HG03432 (cell line): ENCODE measurements around the gene FAM13B.
"Not testable (repeated sequence)": the region's sequence is repeated elsewhere in the genome, so short reads cannot be mapped to it uniquely, and the experiment has no call there.

Source experiments
- ATAC-seq: cut with Tn5 transposase; IDR thresholded peaks from one replicate; pipeline ENCODE4 v1.9.1; 2021; ENCODE audit warnings: mild to moderate bottlenecking, moderate library complexity; ENCODE audit not compliant: unreplicated experiment

Gene FAM13B

DNA sequence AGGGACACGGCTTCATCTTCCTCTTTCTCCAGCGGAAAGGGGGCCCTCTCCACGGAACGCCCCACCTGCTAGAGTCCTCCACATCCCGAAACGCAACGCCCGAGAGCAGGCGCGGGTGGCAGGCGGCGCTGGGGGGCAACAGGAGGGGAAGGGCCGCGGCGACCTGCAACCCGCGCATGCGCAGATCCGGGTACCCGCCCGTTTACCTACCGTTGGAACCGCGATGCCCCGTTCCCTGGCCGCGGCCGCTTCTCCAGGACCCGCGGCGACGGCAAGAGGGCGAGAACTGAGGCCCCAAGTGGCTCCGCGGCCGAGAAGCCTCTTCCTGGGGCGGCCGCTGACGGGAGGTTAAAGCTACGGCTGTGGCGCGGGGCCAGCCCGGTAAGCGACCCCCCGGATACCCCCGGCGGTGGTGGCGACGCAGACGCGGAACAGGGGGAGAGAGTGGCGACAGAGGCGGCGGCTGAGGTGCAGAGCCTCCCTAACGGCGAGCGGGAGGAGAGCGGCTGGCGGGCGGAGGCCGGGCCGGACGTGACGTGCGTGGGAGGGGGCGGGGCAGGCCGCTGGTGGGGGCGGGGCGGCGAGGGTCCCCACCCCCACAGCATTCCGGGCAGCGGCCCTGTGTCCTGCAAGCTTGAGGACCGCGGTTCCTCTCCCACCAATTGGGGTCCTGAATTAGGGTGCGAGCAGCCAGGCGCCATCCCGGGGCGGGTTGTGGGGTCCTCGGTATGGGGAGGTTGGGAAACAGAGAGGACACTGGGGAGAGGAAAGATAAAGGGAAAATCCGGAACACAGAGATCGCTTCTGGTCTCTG lies at the start of gene FAM13B:
TSS of gene FAM13B (minus strand) at position 508 of the 814 bp plus-strand sequence. CDS start 13,968 bp downstream, outside the sequence.
- ATAC-seq: peak; percentile 67

DNA sequence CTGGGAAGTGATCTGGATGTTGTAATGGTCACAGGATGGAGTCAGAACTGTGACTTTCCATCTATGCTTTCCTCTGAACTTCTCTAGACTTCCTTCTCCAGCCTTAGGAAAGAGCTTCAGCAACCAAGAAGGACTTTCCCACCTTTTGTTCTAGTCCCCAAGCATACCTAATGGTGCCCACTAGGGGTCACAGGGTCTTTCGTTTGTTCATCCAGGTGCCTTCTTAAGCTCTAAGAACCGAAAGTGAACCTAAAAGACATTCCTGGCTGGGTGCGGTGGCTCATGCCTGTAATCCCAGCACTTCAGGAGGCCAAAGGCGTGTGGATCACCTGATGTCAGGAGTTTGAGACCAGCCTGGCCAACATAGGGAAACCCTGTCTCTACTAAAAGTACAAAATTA lies 49.2 kb upstream of the FAM13B start:
- no peak for ATAC-seq

DNA sequence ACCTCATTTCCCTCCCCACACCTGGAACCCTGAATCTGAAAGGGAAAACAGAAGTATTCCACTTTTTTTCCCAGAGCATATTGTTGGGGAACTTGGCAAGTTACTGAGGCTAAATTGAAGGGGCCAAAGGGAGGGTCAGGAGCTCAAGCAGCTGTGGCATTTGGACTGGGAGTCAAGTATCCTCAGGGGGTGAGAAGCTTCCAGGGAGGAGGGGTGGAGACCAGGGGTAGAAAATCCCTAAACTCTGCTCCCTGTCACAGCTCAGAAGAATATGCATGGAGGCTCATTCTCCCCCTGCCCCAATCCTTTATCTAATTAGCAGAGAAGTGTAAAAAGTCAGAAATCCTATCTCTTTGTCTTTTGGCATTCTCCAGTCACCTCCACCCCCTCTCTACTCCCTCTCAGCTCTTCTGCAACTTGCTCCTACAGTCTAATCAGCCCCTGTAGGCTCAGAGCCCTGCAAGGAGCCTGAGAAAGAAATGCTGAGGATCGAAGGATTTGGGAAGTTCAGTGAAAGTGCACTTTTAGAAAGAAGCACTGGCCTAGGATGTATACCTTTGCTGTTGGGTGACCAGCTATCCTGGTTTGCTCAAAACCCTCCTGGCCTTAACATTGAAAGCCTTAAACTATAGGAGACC lies 45.2 kb upstream of the FAM13B start:
- no peak for ATAC-seq

DNA sequence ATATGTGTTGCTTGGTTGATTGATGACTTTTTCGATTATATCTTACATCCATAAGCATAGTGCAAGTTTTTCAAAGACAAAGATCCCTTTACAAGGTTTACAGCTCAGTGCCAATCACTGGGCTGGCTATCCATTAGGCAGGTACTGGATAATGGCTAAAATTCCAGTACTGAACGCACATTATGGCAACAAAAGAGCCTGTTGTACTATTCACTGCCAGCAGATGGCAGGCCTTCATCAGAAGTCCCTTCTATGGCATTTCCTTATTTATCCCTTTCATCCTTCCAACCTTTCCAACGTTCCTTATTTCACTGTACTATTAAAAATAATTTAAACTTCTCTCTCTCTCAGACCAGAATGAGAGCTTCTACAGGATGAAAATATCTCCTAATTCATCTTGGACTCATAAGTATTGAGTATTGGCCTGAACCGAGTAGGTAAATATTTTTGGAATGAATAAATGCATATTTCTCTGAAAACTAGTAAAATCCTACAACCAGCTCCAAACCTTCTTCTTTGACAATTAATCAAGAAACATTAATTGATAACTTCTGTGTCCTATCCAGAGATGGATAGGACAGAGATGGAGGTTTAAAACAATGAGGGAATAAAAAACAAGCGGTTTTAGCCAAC lies 44.3 kb upstream of the FAM13B start:
- ATAC-seq: no peak

DNA sequence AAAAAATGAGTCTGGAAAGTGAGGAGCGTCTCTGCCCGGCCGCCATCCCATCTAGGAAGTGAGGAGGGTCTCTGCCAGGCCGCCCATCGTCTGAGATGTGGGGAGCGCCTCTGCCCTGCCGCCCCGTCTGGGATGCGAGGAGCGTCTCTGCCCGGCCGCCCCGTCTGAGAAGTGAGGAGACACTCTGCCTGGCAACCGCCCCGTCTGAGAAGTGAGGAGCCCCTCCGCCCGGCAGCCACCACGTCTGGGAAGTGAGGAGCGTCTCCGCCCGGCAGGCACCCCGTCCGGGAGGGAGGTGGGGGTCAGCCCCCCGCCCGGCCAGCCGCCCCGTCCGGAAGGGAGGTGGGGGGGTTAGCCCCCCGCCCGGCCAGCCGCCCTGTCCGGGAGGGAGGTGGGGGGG lies 37.1 kb upstream of the FAM13B start:
- not testable (repeated sequence) for ATAC-seq

DNA sequence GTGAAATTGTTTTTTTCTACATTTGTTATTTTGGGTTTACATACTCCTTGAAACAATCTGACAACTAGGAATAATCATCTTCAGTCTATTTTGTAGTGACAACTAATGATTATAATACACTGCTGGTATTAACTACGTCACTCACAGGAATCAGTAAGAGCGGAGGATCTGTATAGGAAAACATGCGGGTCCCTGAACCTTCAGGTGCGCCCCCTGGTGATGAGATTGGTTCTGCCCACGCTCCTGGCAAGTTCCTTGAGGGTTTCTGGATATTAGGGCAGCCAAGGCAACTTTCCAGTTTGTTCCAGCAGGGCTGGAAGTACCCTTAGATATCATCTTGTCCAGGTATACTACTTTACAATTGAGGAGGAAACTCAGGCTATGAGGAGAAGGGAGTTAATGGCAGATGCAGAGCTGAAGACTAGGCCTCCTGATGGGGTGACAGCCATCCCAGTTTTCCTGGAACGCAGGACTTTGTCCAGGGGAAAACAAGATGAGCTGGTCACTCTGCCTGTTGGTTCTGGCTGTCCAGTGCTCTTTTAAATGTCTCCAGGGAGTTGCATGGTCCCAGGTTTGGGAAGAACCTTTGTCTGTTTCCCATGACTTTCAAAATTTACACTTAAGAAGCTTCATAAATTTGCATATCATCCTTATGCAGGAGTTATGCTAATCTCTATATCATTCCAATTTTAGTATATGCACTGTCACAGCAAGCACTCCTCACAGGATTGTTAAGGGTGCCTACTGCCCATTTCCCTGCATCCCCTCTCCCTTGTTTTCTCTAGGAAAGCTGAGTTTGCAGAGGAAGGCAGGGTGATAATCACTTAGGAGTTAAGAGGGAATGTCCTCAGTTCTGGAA lies 36.1 kb upstream of the FAM13B start:
- no peak for ATAC-seq

DNA sequence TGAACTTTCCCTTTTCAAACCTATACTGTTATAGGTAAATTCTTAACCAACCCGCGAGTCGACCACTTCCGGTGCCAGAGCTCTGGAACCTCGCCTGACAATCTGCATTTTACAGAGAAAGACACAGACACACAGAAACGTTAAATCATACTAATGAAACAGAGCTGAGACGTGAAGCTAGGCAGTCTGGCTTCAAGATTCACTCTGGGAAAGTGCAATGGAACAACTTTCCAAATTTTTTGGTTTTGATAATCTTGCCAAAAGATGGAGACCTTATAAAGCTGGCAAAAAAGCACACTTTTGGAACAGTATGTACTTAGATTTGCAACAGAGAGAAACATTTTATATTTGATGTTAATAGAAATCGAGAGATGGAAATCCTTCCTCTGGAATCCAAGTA lies 35.1 kb upstream of the FAM13B start:
- no peak for ATAC-seq

DNA sequence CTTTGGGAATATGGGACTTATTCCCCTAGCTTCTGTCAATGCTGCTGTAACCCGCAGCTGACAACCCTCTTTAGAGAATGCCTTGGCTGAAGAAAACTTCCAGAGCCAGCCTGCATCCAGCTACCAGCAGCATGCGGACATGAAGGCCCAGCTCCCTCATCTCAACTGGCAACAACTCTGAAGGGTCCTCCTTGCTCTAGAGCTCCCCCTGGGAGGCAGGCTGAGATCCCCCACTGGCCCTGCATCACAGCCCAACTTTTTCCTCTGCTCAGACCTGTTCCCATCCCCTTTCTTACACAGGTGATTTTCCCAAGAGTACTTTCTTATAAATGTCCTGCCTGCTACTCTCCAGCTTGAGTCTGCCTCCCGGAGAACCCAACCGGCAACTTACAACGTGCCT lies 32.2 kb upstream of the FAM13B start:
- ATAC-seq: no peak

DNA sequence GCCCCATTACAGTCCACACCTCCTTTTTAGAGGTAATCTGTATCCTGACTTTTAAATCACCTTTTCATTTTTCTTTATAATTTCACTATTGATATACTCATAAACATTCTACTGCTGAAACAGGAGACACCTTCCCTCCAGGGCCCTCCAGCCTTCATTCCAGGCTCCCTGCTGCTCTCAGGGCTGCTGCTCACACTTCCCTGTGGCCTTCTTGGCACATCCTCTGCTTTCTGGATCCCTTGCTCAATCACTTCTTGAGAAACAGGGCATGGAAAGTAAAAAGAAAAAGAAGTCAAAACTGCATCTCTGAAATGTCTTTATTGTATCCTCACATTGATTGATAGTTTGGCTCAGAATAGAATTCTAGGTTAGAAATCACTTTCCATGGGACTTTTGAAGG lies 31.6 kb upstream of the FAM13B start:
- ATAC-seq: no peak

DNA sequence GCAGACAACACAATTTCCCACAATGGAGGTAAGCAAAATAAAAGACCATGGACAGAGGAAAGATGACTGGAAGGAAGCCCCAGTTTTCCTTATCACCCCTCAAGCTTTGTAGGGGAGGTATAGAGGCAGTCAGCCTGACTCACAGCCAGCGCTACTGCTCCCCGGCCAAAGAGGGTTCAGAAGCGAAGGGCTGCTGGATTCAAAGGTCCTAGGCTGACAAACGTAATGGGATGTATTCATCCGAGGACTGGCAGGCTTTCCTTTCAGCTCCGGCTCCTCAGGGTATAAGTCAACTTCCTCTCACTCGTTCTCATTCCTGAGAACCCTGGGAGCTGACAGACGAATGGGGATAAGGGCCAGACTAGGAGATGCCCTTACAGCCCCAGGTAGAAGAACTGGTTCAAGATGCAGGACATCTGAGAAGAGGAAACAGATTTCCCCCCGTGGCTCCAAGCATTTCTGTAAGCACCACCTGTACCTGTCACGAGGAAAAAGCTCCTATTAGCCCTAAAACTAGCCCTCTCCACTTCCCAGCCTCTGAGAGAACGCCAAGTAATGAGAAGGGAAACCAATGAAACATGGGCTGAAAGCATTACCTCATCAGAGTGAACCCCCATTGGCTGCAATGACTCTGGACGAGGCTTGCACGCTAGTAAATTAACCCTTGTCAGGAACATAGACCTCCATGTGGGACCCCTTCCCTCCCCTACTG lies 22.1 kb upstream of the FAM13B start:
- no peak for ATAC-seq

DNA sequence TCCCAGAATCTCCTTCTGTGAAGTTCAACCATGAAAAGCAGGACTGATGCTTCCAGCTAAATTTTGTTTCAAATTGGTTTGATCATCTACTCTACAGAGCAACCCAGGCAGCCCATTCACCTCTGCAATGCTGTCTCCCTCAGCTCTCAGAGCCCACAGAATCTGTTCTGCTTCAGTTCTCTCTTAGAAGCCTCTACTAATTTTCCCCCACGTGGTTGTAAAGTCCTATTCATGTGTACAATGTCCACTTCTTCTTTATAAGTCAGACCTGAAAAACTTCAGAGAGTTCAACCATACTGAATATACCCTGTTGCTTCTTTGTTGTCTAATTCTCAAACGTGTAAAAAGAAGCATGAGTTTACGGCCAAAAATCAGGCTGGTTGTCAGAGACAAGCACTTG lies 21.3 kb upstream of the FAM13B start:
- no peak for ATAC-seq

DNA sequence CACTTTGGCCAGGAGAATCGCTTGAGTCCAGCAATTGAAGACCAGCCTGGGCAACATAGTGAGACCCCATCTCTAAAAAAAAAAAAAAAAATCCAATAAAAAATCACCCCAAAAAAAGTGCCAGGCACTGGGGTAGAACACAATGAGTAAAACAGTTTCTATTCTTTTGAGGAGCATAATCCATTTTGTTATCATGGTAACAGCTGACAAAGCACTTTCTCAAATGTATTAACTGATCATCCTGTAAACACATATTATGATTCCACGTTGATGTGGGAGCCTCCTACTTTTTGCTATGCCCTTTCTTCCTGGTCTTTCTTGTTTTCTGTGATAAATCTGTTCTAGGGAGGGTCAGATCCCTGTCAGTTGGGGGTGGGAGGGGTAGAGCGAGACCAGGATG lies 20.7 kb upstream of the FAM13B start:
- ATAC-seq: no peak

DNA sequence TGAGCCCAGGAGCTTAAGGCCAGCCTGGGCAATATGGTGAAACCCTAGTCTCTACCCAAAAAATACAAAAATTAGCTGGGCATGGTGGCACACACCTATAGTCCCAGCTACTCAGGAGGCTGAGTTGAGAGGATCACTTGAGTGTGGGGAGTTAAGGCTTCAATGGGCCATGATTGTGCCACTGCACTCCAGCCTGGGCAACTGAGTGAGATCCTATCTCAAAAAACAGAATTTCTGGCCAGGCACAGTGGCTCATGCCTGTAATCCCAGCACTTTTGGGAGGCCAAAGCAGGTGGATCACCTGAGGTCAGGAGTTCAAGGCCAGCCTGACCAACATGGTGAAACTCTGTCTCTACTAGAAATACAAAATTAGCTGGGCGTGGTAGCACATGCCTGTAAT lies 19.8 kb upstream of the FAM13B start:
- not testable (repeated sequence) for ATAC-seq

DNA sequence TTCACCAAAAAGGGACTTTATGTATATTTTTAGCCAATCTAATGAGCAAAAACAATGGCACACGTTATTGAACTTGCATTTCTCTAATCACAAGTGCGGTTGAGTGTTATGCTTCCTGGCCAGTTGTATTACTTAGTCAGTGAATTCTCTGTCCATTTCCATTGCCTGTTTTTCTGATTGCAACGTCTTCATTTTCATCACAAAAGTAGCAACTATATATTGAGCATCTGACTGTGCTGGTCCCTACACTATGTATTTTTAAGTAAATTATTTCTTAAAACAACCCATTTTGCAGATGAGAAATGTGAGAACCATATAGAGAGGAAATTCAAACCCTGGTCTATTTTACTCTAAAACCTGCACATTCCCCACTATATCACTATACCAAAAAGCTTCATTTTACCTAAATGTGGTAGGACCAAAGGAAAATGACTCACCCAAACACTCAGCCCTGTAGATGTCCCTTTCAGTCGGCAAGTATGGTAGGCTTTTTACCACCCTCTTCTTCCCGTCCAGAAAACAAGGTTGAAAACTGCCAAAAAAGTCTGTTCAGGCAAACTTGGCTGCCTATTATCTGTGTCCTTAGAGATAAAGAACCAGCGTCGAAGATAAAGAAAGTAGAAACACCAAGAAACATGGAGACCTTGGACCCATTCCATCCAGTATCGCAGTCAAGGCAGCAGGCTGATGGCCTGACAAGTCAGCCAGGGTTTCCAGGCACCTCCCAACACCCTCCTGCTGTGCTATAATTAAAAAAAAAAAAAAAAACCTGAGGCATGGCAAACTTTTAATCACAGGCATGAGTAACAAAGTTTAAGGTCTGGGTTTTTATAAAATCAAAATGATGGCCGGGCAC lies 18.8 kb upstream of the FAM13B start:
- ATAC-seq: no peak

DNA sequence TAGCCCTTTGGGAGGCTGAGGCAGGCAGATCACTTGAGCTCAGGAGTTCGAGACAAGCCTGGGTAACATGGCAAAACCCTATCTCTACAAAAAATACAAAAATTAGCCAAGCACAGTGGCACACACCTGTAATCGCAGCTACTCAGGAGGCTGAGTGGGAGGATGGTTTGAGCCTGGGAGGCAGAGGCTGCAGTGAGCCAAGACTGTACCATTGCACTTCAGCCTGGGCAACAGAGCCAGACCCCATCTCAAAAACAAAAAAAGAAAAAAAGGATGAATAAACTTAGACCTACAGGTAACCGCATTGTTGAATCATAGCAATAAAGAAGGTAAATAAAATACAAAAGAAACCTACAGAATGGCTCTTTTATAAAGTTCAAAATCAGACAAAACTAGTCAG lies 12.4 kb upstream of the FAM13B start:
- ATAC-seq: not testable (repeated sequence)

DNA sequence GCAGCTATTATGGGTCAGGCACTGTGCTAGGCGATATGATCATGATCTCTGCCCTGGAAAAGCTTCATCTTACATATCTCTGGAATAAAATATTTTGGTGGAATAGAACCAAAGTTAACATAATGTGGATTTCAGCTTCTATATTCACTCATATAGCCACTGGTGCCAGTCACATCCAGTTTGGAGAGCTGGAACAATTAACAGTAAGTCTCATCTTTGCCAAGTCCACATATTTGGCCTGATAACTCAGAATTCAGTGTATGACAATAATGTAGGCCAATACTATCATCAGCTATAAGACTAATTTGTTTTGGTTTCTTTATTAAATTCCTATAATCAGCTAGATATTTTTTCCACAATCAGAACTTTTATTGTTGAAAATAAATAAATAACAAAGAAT lies 5.9 kb upstream of the FAM13B start:
- no peak for ATAC-seq

DNA sequence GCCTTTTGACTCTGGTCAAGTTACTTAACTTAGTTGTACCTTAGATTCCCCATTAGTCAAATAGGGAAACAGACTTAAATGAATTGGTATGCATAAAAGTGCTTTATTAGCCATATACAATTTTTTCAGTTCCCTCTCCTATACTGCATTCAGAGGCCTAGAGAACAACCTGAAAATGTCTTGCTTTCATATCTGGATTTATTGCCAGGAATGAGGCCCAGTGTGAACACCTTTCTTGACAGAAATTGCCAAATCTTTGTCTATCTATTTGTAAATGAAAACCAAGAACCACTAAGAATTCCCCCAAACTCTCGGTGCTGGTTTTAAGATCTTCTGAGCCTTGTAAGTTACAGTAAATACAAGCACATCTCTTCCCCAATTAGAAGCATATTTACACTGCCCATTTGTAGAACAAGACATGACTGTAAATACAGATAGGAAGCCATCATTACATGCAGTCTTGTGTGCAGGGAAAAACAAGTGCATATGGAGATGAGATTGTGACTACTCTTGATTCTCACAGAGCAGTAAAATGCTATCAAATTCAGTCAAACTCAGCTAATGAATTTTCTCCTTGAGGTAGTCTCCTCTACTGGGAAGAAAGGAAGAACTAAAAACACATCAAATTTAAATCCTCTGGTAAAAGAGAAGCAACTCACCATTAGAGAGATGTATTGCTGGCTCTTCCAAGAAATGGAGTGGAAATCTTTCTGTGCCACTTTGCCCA lies 5.2 kb upstream of the FAM13B start:
- ATAC-seq: no peak

DNA sequence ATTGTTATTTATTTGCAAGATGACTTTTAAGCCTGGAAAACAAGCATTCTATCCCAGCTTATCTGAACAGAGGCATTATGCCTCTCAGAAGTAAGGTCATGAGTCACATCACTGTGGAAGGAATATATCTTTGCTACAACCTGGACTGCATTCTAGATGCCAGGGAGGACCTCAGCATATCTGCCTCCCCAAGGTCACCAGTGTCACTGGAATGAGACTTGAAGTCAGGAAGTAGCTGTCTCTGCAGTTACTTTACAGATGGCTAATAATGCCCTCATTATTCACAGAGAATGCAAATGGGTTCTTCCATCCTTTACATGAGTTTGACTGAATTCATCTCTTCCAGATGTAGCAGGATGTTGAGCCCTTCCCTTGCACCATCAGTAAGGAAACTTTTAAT lies 4.4 kb upstream of the FAM13B start:
- no peak for ATAC-seq
